ENCODE data around the gene NAPEPLD.

DNA sequence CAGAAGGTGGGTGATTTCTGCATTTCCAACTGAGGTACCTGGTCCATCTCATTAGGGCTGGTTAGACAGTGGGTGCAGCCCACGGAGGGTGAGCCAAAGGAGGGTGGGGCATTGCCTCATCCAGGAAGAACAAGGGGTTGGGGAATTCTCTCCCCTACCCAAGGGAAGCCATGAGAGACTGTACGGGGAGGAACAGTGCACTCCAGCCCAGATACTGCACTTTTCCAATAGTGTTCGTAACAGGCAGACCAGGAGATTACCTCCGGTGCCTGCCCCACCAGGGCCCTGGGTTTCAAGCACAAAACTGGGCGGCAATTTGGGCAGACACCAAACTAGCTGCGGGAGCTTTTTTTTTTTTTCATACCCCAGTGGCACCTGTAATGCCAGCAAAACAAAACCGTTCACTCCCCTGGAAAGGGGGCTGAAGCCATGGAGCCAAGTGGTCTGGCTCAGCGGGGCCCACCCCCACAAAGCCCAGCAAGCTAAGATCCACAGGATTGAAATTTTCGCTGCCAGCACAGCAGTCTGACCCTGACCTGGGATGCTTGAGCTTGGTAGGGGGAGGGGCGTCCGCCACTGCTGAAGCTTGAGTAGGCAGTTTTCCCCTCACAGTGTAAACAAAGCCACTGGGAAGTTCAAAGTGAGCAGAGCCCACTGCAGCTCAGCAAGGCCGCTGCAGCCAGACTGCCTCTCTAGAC lies 42.7 kb downstream of the NAPEPLD start:
- TF ChIP-seq POLR2A (IDR thresholded peaks at IDR 0.05): no peak
- no peak for TF ChIP-seq CTCF (IDR thresholded peaks at IDR 0.05)
